GM12878 (cell line): ENCODE measurements around the gene MED31. TPM values are rescaled to one million over a fixed set of nuclear protein-coding genes. Genes with fewer than 3 reads are reported as not detected.
"Not testable (repeated sequence)": the region's sequence is repeated elsewhere in the genome, so short reads cannot be mapped to it uniquely, and the experiment has no call there.

ENCODE experiments used
- ATAC-seq: fragments of 200-7000 bp; cut with Tn5 transposase; 3 replicates; pipeline ENCODE4 v1.9.1; 2020; ENCODE audit warnings: mild to moderate bottlenecking, moderate library complexity
- BruUV-seq: library from RNA; stranded (reverse); fragments of 400-500 nt; replicated peaks from 2 replicates; lab custom pipeline; 2021; lab: Mats Ljungman, UMichigan
- CTCF ChIA-PET: fragments of 300-600 bp; sonication (Branson Sonifier 250); formaldehyde crosslinking; extraction: SDS; loops from one replicate; lab custom pipeline; 2021; ENCODE audit warnings: inconsistent platforms; lab: Yijun Ruan, JAX
- POLR2A ChIA-PET: fragments of 350-600 bp; formaldehyde crosslinking; extraction: SDS; loops from one replicate; lab custom pipeline; 2021; ENCODE audit warnings: inconsistent platforms; lab: Charles Lee
- RAD21 ChIA-PET: fragments of 300-600 bp; sonication (Branson Sonifier 250); formaldehyde crosslinking; loops from one replicate; lab custom pipeline; 2023; ENCODE audit warnings: antibody characterized with exemption; ENCODE audit not compliant: unreplicated experiment; lab: Charles Lee
- SMC1A ChIA-PET: fragments of 300-600 bp; sonication (Branson Sonifier 250); formaldehyde crosslinking; loops from one replicate; lab custom pipeline; 2023; ENCODE audit not compliant: unreplicated experiment, uncharacterized antibody; lab: Charles Lee
- DNase-seq: peaks from one replicate; pipeline ENCODE4 v3.0.0-alpha.2; 2011; ENCODE audit warnings: low read depth, low spot score
- FAIRE-seq: peaks from 3 replicates; lab custom pipeline; 2011; peaks lifted over from hg19 to GRCh38; lab: Jason Lieb, UNC
- H2AFZ ChIP-seq: 2 replicates; pipeline ENCODE4 v1.6.0; 2011; ENCODE audit warnings: low read depth, low read length, control low read depth; ENCODE audit not compliant: control insufficient read depth
- H3K27ac ChIP-seq: 2 replicates; pipeline ENCODE4 v1.5.1; 2011; ENCODE audit warnings: control low read depth; ENCODE audit not compliant: control insufficient read depth, insufficient read depth
- H3K27me3 ChIP-seq, 2 experiments: replicated peaks in 1 of 2; 2 replicates each; pipeline versions ENCODE4 v1.6.0 to v1.6.1; 2011; ENCODE audit warnings: low read length in 1 of 2; ENCODE audit not compliant: control insufficient read depth in 2 of 2, insufficient read depth in 2 of 2
- H3K36me3 ChIP-seq, 2 experiments: 2 replicates each; pipeline ENCODE4 v1.5.1; 2011; ENCODE audit warnings: low read length in 1 of 2; ENCODE audit not compliant: control insufficient read depth in 2 of 2, insufficient read depth in 2 of 2
- H3K4me1 ChIP-seq: 2 replicates; pipeline ENCODE4 v1.6.1; 2011; ENCODE audit warnings: mild to moderate bottlenecking, low read length, moderate library complexity, mixed read lengths; ENCODE audit not compliant: control insufficient read depth, insufficient read depth
- H3K4me2 ChIP-seq: 2 replicates; pipeline ENCODE4 v1.6.0; 2011; ENCODE audit warnings: control low read depth; ENCODE audit not compliant: control insufficient read depth, insufficient read depth
- H3K4me3 ChIP-seq: fragments of 200-600 bp; sonication (generic); 2 replicates; pipeline ENCODE4 v1.5.1; 2016
- H3K79me2 ChIP-seq: 2 replicates; pipeline ENCODE4 v1.6.0; 2011; ENCODE audit warnings: low read length; ENCODE audit not compliant: control insufficient read depth, insufficient read depth
- H3K9ac ChIP-seq: 2 replicates; pipeline ENCODE4 v1.8.0; 2011; ENCODE audit warnings: low read length, control low read depth, mixed read lengths; ENCODE audit not compliant: control insufficient read depth, insufficient read depth
- H3K9me3 ChIP-seq: replicated peaks from 3 replicates; pipeline ENCODE4 v1.5.1; 2011; ENCODE audit warnings: mild to moderate bottlenecking, low read length; ENCODE audit not compliant: control insufficient read depth, insufficient read depth
- H4K20me1 ChIP-seq: 2 replicates; pipeline ENCODE4 v1.6.0; 2011; ENCODE audit not compliant: control insufficient read depth, insufficient read depth
- CUX1 ChIP-seq: IDR thresholded peaks from 2 replicates; pipeline ENCODE4 v1.6.1; 2012; ENCODE audit warnings: improper control_type of control experiment, low read depth, low read length; ENCODE audit not compliant: insufficient replicate concordance
- MTA3 ChIP-seq: IDR thresholded peaks from 2 replicates; pipeline ENCODE4 v1.6.1; 2012; ENCODE audit warnings: low read length, inconsistent platforms, borderline replicate concordance
- RCOR1 ChIP-seq: conservative IDR thresholded peaks from 2 replicates; pipeline ENCODE4 v1.6.1; 2012; ENCODE audit warnings: low read depth, low read length, improper control_type of control experiment
- WGBS: methylation state at CpG from one replicate; pipeline ENCODE4 v1.1.6; 2016; ENCODE audit warnings: low lambda C conversion rate; ENCODE audit not compliant: insufficient replicate concordance, insufficient coverage; ENCODE audit errors: missing lambda C conversion rate; 5-methylcytosine and 5-hydroxymethylcytosine counted together
- in situ Hi-C: fragments of 300-500 bp; cut with MboI; formaldehyde crosslinking; loops from 9 replicates; pipeline ENCODE4 v1.14.3; 2018; ENCODE audit warnings: mixed read lengths
- intact Hi-C: fragments of 100-400 bp; cut with micrococcal nuclease; formaldehyde crosslinking; loops from one replicate; pipeline ENCODE4 v1.14.2; 2022; ENCODE audit not compliant: unreplicated experiment
- polyA plus RNA-seq, 11 experiments: library from polyadenylated mRNA; depleted of rRNA in 4 of 11; unstranded in 6 of 11; stranded (reverse) in 5 of 11; fragments of >200 nt; fragmentation: Nextera tagmentation in 4 of 11; fragmentation: Illumina TruSeq in 1 of 11; extraction: Ambion mirVana in 4 of 11; extraction: Trizol in 1 of 11; gene quantifications; 1 replicate in 1 of 11; 2 replicates in 10 of 11; pipeline versions ENCODE4 v1.2.1 to v1.2.3, GENCODE V29; 2011 to 2016; ENCODE audit warnings: inconsistent platforms in 2 of 11, missing spikeins in 2 of 11, low read depth in 1 of 11
- total RNA-seq, 4 experiments: library from RNA; depleted of rRNA in 3 of 4; stranded (reverse); fragments of >200 nt in 3 of 4; fragmentation: Illumina TruSeq in 1 of 4; extraction: Trizol in 1 of 4; gene quantifications; 2 replicates each; pipeline versions ENCODE4 v1.2.1 to v1.2.3, GENCODE V29; 2013 to 2021

MED31 gene
- total and polyA plus RNA-seq, 10 of the 15 experiments (the other 5 are each of a cell fraction or from before 2014, with no cell fraction given): 14.4 to 71.1 (median 34.6) TPM

DNA sequence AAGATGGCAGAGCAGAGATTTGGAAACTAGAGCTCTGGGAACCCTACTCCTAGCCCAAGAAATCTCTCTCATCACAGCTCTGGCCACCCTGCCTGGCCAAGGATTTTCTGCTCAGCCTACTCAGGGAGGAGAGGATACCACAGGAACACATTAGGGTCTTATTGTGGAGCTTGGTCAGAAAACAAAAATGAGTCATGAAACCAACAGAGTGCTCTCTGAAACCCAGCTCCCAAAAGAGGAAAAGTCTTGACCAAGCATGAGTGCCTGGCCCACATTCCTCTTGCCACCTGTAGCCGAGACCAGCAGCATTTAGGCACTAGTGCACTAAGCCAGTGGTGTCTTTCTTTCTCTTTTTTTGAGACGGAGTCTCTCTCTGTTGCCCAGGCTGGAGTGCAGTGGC, 43.6 kb upstream of the MED31 start (continued):
- TF ChIP-seq CUX1 (no peak), RCOR1 (no peak), MTA3 (no peak)

DNA sequence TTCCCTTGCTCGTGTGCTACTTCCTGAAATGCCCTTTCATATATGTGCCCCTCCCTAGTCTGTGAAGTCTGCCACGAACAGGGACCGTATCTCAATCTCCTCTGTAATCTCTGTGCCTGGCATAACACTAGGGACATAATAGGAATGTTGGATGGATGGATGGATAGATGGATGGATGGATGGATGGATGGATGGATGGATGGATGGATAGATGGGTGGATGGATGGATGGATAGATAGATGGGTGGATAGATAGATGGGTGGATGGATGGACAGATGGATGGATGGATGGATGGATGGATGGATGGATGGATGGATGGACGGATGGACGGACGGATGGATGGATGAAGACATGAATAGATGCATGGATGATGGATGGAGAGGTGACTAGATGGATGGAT, 40.6 kb upstream of the MED31 start:
- ChIA-PET SMC1A (interaction anchor here (1.2 kb wide), 1 partner anchor 9 kb away, joined by 3 read pairs; no protein-coding TSS in a partner anchor), POLR2A (interaction anchor here (0.6 to 0.8 kb wide), 2 partner anchors 8 to 25 kb away, joined by 3 to 4 read pairs; no protein-coding TSS in a partner anchor)
- H3K4me2 ChIP-seq, FAIRE-seq, H3K27me3 ChIP-seq, H3K4me3 ChIP-seq, in situ Hi-C loops, H4K20me1 ChIP-seq, H2AFZ ChIP-seq, ATAC-seq, DNase-seq, H3K4me1 ChIP-seq, intact Hi-C loops, H3K36me3 ChIP-seq, BruUV-seq, RAD21 ChIA-PET, H3K9ac ChIP-seq, H3K79me2 ChIP-seq, CTCF ChIA-PET, H3K9me3 ChIP-seq, H3K27ac ChIP-seq: not testable (repeated sequence)
- 33% methylated on average over 6 of the region's 6 CpGs for WGBS
